ENCODE data around the gene LRRK1.

Gene LRRK1

GRCh38 chr15:101063212-101063611 lies 144.1 kb downstream of the LRRK1 start:
- Histone ChIP-seq H3K9me3 (ENCODE audit: control extremely low read depth in 1 of 5, control insufficient read depth in 4 of 5, insufficient read depth in 2 of 5, low read depth in 1 of 5, low read length in 4 of 5) (peaks cover 0 to 2% (median 0%) of the 10 kb centered on the region in 5 experiments), H3K27ac (ENCODE audit: insufficient read depth in 1 of 2, low read depth in 1 of 2, low read length in 2 of 2, poor library complexity in 1 of 2, severe bottlenecking in 2 of 2) (no peak overlapping the region), H3K27me3 (replicated peaks in 2 of 5; ENCODE audit: control insufficient read depth in 4 of 5, insufficient read depth in 5 of 5, low read length in 4 of 5) (no peaks in the 10 kb centered on the region), H3K4me1 (ENCODE audit: control extremely low read depth in 1 of 4, control insufficient read depth in 4 of 4, insufficient read depth in 4 of 4, low read length in 3 of 4) (no peaks in the 10 kb centered on the region), H3K4me3 (ENCODE audit: control insufficient read depth in 1 of 7, extremely low read depth in 1 of 7, insufficient read depth in 4 of 7, low read depth in 2 of 7, low read length in 6 of 7) (no peak overlapping the region), H3K36me3 (ENCODE audit: control insufficient read depth in 4 of 4, insufficient read depth in 4 of 4, low read length in 3 of 4) (peaks cover 4 to 87% (median 63%) of the 10 kb centered on the region in 4 experiments)
- DNase-seq: no peak
- ChIA-PET CTCF (no interaction called here), POLR2A (no interaction called here)
- WGBS (ENCODE audit: insufficient coverage): 92% methylated on average over 6 of the region's 9 CpGs

DNA sequence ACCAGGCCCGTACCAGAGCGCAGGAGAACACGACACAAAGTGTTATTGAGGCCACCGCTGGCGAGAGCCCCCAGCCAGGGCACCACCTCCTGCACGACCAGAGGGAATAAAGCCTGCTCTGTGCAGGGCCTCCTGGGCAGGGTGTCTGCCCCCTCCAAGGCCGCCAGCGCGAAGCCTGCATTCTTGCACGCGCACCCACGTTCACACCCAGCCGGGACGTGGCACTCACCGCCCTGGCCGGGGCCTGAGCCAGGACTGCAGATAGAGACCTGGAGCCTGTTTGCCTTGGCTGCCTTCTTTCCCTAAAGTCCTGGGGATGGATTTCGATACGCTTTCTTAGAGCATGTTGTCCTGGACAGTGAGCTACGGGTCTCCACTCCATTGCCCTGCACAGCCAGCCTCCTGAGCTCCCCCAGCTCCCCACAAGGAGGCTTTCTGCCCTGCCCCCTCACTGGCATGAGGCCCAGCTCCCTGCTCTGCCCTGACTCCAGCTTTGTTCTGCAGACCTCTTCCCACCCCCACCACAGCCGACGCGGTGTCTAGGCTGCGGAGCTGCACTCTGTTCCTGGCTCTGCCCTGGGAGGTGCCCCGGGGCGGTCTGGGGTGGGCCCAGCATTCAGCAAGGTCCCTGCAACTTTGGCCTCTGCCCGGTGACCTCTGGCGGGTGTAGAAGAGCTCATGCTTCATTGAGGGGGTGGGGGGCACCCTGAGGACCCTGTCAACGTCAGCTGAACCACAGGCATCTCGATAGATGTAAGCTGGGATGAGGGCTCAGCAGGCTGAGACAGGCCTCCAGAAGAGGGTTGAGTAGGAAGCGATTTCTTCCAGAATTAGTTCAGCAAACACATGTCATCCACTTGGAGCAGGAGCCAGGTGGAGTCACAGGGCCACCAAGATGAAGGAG lies 145.0 kb downstream of the LRRK1 start:
- ChIA-PET CTCF (no interaction called here), POLR2A (interaction anchor here (0.7 kb wide), 1 partner anchor 181 kb away, joined by 6 read pairs; no protein-coding TSS in a partner anchor)
- 96% methylated on average over 29 of the region's 30 CpGs for WGBS (ENCODE audit: insufficient coverage)
- no peak for DNase-seq
- Histone ChIP-seq H3K4me1 (ENCODE audit: control extremely low read depth in 1 of 4, control insufficient read depth in 4 of 4, insufficient read depth in 4 of 4, low read length in 3 of 4) (no peaks in the 10 kb centered on the region), H3K27ac (ENCODE audit: insufficient read depth in 1 of 2, low read depth in 1 of 2, low read length in 2 of 2, poor library complexity in 1 of 2, severe bottlenecking in 2 of 2) (no peak overlapping the region), H3K27me3 (replicated peaks in 2 of 5; ENCODE audit: control insufficient read depth in 4 of 5, insufficient read depth in 5 of 5, low read length in 4 of 5) (no peaks in the 10 kb centered on the region), H3K4me3 (ENCODE audit: control insufficient read depth in 1 of 7, extremely low read depth in 1 of 7, insufficient read depth in 4 of 7, low read depth in 2 of 7, low read length in 6 of 7) (no peak overlapping the region), H3K9me3 (ENCODE audit: control extremely low read depth in 1 of 5, control insufficient read depth in 4 of 5, insufficient read depth in 2 of 5, low read depth in 1 of 5, low read length in 4 of 5) (peaks cover 0 to 2% (median 0%) of the 10 kb centered on the region in 5 experiments), H3K36me3 (ENCODE audit: control insufficient read depth in 4 of 4, insufficient read depth in 4 of 4, low read length in 3 of 4) (peaks cover 4 to 88% (median 60%) of the 10 kb centered on the region in 4 experiments)

DNA sequence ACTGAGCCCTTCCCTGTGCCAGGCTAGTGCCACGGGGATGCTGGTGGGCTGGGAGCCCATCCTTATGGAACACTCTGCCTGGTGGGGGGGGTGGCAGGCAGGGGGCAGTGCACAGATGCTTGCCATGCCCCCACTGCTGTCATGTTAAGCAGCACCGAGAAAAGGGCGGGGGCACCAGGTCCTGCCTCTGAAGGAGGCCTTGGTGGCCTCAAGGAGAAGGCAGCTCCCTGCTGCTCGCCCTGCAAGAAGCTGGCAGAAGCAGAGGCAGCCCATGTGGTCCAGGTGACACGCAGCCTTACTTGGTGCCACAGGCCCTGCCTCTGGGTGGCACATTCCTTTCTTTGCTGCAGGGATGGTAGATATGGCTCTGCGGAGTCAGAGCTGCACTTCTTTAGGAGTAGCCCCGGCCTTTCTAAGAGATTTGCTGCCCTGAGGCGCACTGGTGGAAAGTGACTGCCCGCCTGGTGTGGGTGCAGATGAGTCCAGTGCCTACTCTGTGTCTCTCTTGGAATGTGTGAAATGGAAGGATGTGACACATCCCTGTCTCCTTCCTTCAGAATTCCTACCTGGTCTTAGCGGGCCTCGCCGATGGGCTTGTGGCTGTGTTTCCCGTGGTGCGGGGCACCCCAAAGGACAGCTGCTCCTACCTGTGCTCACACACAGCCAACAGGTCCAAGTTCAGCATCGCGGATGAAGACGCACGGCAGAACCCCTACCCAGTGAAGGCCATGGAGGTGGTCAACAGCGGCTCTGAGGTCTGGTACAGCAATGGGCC lies 145.8 kb downstream of the LRRK1 start:
- peaks cover 0 to 2% (median 0%) of the 10 kb centered on the region in 4 experiments for H3K4me1 ChIP-seq (ENCODE audit: control extremely low read depth in 1 of 4, control insufficient read depth in 4 of 4, insufficient read depth in 4 of 4, low read length in 3 of 4)
- ChIA-PET CTCF (no interaction called here), POLR2A (no interaction called here)
- no peaks in the 10 kb centered on the region for H3K27me3 ChIP-seq (replicated peaks in 2 of 5; ENCODE audit: control insufficient read depth in 4 of 5, insufficient read depth in 5 of 5, low read length in 4 of 5)
- no peak for DNase-seq
- 97% methylated on average over 16 of the region's 19 CpGs for WGBS (ENCODE audit: insufficient coverage)
- no peaks in the 10 kb centered on the region for H3K9me3 ChIP-seq (ENCODE audit: control extremely low read depth in 1 of 5, control insufficient read depth in 4 of 5, insufficient read depth in 2 of 5, low read depth in 1 of 5, low read length in 4 of 5)
- H3K4me3 ChIP-seq (ENCODE audit: control insufficient read depth in 1 of 7, extremely low read depth in 1 of 7, insufficient read depth in 4 of 7, low read depth in 2 of 7, low read length in 6 of 7): no peak overlapping the region
- peaks cover 2 to 80% (median 57%) of the 10 kb centered on the region in 4 experiments for H3K36me3 ChIP-seq (ENCODE audit: control insufficient read depth in 4 of 4, insufficient read depth in 4 of 4, low read length in 3 of 4)
- H3K27ac ChIP-seq (ENCODE audit: insufficient read depth in 1 of 2, low read depth in 1 of 2, low read length in 2 of 2, poor library complexity in 1 of 2, severe bottlenecking in 2 of 2): no peak overlapping the region

DNA sequence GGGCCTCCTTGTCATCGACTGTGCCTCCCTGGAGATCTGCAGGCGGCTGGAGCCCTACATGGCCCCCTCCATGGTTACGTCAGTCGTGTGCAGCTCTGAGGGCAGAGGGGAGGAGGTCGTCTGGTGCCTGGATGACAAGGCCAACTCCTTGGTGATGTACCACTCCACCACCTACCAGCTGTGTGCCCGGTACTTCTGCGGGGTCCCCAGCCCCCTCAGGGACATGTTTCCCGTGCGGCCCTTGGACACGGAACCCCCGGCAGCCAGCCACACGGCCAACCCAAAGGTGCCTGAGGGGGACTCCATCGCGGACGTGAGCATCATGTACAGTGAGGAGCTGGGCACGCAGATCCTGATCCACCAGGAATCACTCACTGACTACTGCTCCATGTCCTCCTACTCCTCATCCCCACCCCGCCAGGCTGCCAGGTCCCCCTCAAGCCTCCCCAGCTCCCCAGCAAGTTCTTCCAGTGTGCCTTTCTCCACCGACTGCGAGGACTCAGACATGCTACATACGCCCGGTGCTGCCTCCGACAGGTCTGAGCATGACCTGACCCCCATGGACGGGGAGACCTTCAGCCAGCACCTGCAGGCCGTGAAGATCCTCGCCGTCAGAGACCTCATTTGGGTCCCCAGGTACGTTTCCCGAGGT lies 146.5 kb downstream of the LRRK1 start:
- DNase-seq: no peak
- Histone ChIP-seq H3K36me3 (ENCODE audit: control insufficient read depth in 4 of 4, insufficient read depth in 4 of 4, low read length in 3 of 4) (peaks cover 2 to 77% (median 53%) of the 10 kb centered on the region in 4 experiments), H3K27me3 (replicated peaks in 2 of 5; ENCODE audit: control insufficient read depth in 4 of 5, insufficient read depth in 5 of 5, low read length in 4 of 5) (no peaks in the 10 kb centered on the region), H3K4me1 (ENCODE audit: control extremely low read depth in 1 of 4, control insufficient read depth in 4 of 4, insufficient read depth in 4 of 4, low read length in 3 of 4) (peaks cover 0 to 9% (median 5%) of the 10 kb centered on the region in 4 experiments), H3K27ac (ENCODE audit: insufficient read depth in 1 of 2, low read depth in 1 of 2, low read length in 2 of 2, poor library complexity in 1 of 2, severe bottlenecking in 2 of 2) (no peak overlapping the region), H3K4me3 (ENCODE audit: control insufficient read depth in 1 of 7, extremely low read depth in 1 of 7, insufficient read depth in 4 of 7, low read depth in 2 of 7, low read length in 6 of 7) (no peak overlapping the region), H3K9me3 (ENCODE audit: control extremely low read depth in 1 of 5, control insufficient read depth in 4 of 5, insufficient read depth in 2 of 5, low read depth in 1 of 5, low read length in 4 of 5) (no peaks in the 10 kb centered on the region)
- ChIA-PET CTCF (interaction anchor here (1.3 kb wide), 1 partner anchor 24 kb away, joined by 3 read pairs; no protein-coding TSS in a partner anchor), POLR2A (no interaction called here)
- WGBS (ENCODE audit: insufficient coverage): over 99% methylated on average over 25 of the region's 28 CpGs

GRCh38 chr15:101066501-101067408 lies 147.6 kb downstream of the LRRK1 start:
- CTCF ChIA-PET: interaction anchor here (0.7 to 1.8 kb wide), 4 partner anchors 16 to 53 kb away, joined by 3 to 4 read pairs (median 3); no protein-coding TSS in a partner anchor
- POLR2A ChIA-PET: no interaction called here
- no peak for DNase-seq
- H3K27ac ChIP-seq (ENCODE audit: insufficient read depth in 1 of 2, low read depth in 1 of 2, low read length in 2 of 2, poor library complexity in 1 of 2, severe bottlenecking in 2 of 2): no peak overlapping the region
- H3K27me3 ChIP-seq (replicated peaks in 2 of 5; ENCODE audit: control insufficient read depth in 4 of 5, insufficient read depth in 5 of 5, low read length in 4 of 5): no peaks in the 10 kb centered on the region
- 97% methylated on average over 19 of the region's 26 CpGs for WGBS (ENCODE audit: insufficient coverage)
- H3K36me3 ChIP-seq (ENCODE audit: control insufficient read depth in 4 of 4, insufficient read depth in 4 of 4, low read length in 3 of 4): peaks cover 2 to 70% (median 49%) of the 10 kb centered on the region in 4 experiments
- no peak overlapping the region for H3K4me3 ChIP-seq (ENCODE audit: control insufficient read depth in 1 of 7, extremely low read depth in 1 of 7, insufficient read depth in 4 of 7, low read depth in 2 of 7, low read length in 6 of 7)
- no peaks in the 10 kb centered on the region for H3K9me3 ChIP-seq (ENCODE audit: control extremely low read depth in 1 of 5, control insufficient read depth in 4 of 5, insufficient read depth in 2 of 5, low read depth in 1 of 5, low read length in 4 of 5)
- peaks cover 0 to 14% (median 8%) of the 10 kb centered on the region in 4 experiments for H3K4me1 ChIP-seq (ENCODE audit: control extremely low read depth in 1 of 4, control insufficient read depth in 4 of 4, insufficient read depth in 4 of 4, low read length in 3 of 4)
